ENCODE data around the gene WT1. TPM values are rescaled to one million over a fixed set of nuclear protein-coding genes. Genes with fewer than 3 reads are reported as not detected.

Gene WT1
- total RNA-seq, 1 donor from 2014 or later = 1.2 TPM

DNA sequence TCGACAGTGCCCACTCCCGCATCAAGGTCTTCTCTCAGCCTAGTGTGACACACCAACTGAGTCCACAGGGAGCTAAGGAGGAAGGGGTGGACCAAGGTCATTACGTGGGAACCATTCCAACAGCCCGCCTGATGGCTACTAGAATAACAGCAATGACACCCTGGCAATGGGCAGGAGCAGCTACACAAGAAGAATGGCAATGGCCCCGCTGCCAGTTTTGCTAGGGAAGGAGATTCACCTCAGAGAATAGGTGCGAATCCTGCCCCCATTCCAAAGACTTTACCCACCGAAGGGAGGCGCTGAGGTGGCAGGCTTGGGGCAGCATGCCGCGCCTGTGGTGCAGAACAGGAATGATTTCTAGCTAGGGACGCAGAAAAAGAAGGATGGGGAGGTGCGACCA is 9.1 kb downstream of the WT1 start:
- H3K4me1 ChIP-seq = peaks cover 5% of the 10 kb centered on the region
- intact Hi-C loops (cut with DNase I) = no loop called here
- H3K36me3 ChIP-seq = no peaks in the 10 kb centered on the region
- DNase-seq (no peak), ATAC-seq (no peak)
- no peak overlapping the region for H3K4me3 ChIP-seq
- TF ChIP-seq, protein P1, sequence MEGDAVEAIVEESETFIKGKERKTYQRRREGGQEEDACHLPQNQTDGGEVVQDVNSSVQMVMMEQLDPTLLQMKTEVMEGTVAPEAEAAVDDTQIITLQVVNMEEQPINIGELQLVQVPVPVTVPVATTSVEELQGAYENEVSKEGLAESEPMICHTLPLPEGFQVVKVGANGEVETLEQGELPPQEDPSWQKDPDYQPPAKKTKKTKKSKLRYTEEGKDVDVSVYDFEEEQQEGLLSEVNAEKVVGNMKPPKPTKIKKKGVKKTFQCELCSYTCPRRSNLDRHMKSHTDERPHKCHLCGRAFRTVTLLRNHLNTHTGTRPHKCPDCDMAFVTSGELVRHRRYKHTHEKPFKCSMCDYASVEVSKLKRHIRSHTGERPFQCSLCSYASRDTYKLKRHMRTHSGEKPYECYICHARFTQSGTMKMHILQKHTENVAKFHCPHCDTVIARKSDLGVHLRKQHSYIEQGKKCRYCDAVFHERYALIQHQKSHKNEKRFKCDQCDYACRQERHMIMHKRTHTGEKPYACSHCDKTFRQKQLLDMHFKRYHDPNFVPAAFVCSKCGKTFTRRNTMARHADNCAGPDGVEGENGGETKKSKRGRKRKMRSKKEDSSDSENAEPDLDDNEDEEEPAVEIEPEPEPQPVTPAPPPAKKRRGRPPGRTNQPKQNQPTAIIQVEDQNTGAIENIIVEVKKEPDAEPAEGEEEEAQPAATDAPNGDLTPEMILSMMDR (IDR thresholded peaks at IDR 0.05) = no peak
- no peak overlapping the region for H3K27ac ChIP-seq
- H3K27me3 ChIP-seq (ENCODE audit: low read depth) = peaks cover 69% of the 10 kb centered on the region
- no peaks in the 10 kb centered on the region for H3K9me3 ChIP-seq

DNA sequence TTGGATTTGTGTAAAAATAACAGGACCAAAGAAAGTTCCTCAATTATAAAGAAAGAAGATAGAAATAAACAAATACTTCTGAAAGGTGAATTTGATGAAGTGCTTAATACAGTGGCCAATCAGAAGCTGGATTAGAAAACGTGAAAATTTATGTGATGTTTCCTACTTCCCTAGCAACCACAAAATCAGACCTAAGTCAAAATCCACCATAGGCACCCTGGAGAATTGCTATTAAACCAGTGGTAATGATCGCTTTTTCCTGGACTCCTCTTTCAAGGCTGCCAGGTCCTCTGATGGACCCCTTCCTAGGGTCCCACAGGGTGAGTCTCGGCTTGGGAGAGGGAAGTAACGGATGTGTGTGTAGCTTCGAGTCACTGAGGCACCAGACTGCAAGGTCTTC is 9.6 kb downstream of the WT1 start:
- Histone ChIP-seq H3K27ac (no peak overlapping the region), H3K27me3 (ENCODE audit: low read depth) (peaks cover 64% of the 10 kb centered on the region), H3K36me3 (no peaks in the 10 kb centered on the region), H3K4me1 (peaks cover 5% of the 10 kb centered on the region), H3K4me3 (no peak overlapping the region), H3K9me3 (no peaks in the 10 kb centered on the region)
- intact Hi-C loops (cut with DNase I) = no loop called here
- ATAC-seq = no peak
- TF ChIP-seq, protein P1 (IDR thresholded peaks at IDR 0.05) = no peak
- no peak for DNase-seq

DNA sequence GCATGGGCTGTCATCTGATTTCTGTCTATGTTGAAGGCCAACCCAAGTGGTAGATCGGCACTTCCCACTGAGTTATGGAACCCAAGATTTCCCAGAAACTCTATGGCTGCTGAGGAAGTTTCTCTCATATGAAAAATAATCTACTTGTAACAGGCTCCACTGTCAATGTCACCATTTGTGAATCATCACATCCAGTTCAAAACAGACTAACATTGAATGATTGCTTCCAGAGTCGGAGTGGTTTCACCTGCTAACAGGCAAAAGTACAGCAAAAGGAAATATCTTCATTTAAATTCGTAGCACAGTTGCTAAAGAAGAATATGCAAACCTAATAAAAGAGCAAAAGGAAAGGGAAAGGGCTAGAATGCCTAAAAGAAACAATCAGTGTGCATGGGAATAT is 12.8 kb downstream of the WT1 start:
- no peak overlapping the region for H3K27ac ChIP-seq
- peaks cover 33% of the 10 kb centered on the region for H3K27me3 ChIP-seq (ENCODE audit: low read depth)
- H3K4me3 ChIP-seq = no peak overlapping the region
- H3K36me3 ChIP-seq = no peaks in the 10 kb centered on the region
- intact Hi-C loops (cut with DNase I) = no loop called here
- H3K9me3 ChIP-seq = no peaks in the 10 kb centered on the region
- TF ChIP-seq, protein P1 (IDR thresholded peaks at IDR 0.05) = no peak
- ATAC-seq (no peak), DNase-seq (no peak)
- H3K4me1 ChIP-seq = peaks cover 5% of the 10 kb centered on the region

DNA sequence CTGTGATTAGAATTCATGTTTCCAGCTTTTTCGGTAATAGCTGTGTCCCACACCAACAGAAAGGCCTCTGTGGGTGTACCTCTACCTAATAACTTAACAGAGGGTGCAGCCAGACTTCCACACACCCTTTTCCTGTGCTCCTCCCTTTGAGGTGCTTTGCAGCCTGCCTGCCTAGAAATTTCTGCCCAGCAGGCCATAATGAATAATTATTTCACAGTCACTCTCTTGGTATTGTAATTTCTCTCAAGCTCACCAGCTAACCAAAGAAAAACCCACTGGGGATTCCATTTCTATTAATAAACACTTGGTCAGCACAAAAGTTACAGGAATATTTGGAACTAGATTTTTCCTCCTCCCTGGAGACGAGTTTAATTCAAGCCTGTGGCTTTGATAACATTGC is 13.3 kb downstream of the WT1 start:
- no peak overlapping the region for H3K27ac ChIP-seq
- H3K4me3 ChIP-seq = no peak overlapping the region
- ATAC-seq = no peak
- no peaks in the 10 kb centered on the region for H3K36me3 ChIP-seq
- intact Hi-C loops (cut with DNase I) = no loop called here
- H3K4me1 ChIP-seq = peaks cover 5% of the 10 kb centered on the region
- H3K27me3 ChIP-seq (ENCODE audit: low read depth) = peaks cover 28% of the 10 kb centered on the region
- no peak for DNase-seq
- H3K9me3 ChIP-seq = no peaks in the 10 kb centered on the region
- TF ChIP-seq, protein P1 (IDR thresholded peaks at IDR 0.05) = no peak

DNA sequence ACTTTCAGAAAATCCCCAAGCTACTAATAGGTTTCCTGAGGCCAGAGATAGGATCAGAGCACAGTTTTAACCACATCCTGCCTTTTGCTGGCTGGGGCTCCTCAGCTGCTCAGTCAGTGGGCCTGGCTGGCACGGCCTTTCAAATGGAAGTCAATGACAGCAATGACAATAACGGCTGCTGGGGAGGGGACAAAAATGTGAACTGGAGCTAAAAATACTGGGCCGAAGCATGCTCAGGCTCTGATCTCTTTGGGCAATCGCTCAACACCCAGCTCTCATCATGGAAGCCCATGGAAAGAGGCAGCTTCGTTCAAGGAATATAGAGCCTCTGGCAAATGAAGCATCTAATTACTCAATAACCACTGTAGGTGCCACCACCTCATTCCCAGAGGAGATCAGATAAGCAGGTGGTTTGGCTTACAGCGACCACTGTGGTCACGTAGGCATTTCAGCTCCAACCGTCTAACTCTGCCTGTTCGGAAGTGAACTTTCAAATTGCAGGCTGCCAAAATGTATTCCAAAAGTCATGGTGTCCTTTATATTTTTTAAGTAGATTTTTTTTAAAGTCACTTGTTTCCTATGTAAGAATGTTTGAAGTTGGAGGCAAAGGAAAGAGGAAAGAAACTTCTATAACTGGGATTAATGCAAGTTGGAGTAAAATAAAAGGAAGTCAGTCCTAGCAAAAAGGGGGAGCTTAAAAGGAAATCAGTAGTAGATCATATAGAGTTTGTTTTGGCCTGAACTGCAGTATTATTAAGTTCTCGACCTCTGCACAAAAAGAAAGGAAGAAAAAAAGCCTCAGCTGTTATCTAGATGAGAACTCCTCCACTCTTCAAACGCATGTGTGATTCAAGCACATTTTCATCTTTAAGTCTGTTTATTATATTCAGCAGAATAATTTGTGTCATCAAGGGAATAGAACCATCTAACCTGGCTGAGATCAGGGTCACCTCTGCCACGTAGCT is 14.1 kb downstream of the WT1 start:
- Histone ChIP-seq H3K4me1 (no peaks in the 10 kb centered on the region), H3K27me3 (ENCODE audit: low read depth) (peaks cover 27% of the 10 kb centered on the region), H3K9me3 (no peaks in the 10 kb centered on the region), H3K27ac (no peak overlapping the region), H3K4me3 (no peak overlapping the region), H3K36me3 (no peaks in the 10 kb centered on the region)
- intact Hi-C loops (cut with DNase I) = no loop called here
- ATAC-seq = no peak
- DNase-seq = no peak
- TF ChIP-seq, protein P1 (IDR thresholded peaks at IDR 0.05) = no peak

All from lower lobe of right lung (tissue), 2 donors.